GM21619 (cell line): ENCODE data around the gene PDCD7.
"Not testable (repeated sequence)": the region's sequence is repeated elsewhere in the genome, so short reads cannot be mapped to it uniquely, and the experiment has no call there.

Experiments used
- ATAC-seq: cut with Tn5 transposase; IDR thresholded peaks from one replicate; pipeline ENCODE4 v1.9.1; 2021; ENCODE audit not compliant: unreplicated experiment

The PDCD7 gene

GRCh38 chr15:65132878-65133547 lies 595 bp downstream of the PDCD7 start:
- ATAC-seq = peak; percentile 35

- no peak for ATAC-seq
These were observed 2.7 kb downstream of the PDCD7 start for GRCh38 chr15:65130941-65131340.

- no peak for ATAC-seq
These were observed 18.1 kb downstream of the PDCD7 start for GRCh38 chr15:65115542-65115941.

GRCh38 chr15:65115086-65115485 lies 18.5 kb downstream of the PDCD7 start, which contains the start of gene UBAP1L:
UBAP1L (minus strand) TSS chr15:65115200; CDS start chr15:65106215, 8,985 bp downstream.
- no peak for ATAC-seq

- no peak for ATAC-seq
These were observed 22.8 kb downstream of the PDCD7 start for GRCh38 chr15:65110676-65111292.

- no peak for ATAC-seq
These were observed 27.5 kb downstream of the PDCD7 start for GRCh38 chr15:65106011-65106590.

- no peak for ATAC-seq
These were observed 28.6 kb downstream of the PDCD7 start for GRCh38 chr15:65105038-65105437.

- ATAC-seq = no peak
These were observed 30.7 kb downstream of the PDCD7 start for GRCh38 chr15:65102912-65103311.

GRCh38 chr15:65101891-65102708 lies 31.5 kb downstream of the PDCD7 start:
- ATAC-seq = no peak

- no peak for ATAC-seq
These were observed 32.2 kb downstream of the PDCD7 start for GRCh38 chr15:65101411-65101890.

GRCh38 chr15:65100442-65100841 lies 33.2 kb downstream of the PDCD7 start:
- ATAC-seq = no peak

GRCh38 chr15:65099801-65100200 lies 33.8 kb downstream of the PDCD7 start:
- ATAC-seq = not testable (repeated sequence)

- ATAC-seq = no peak
These were observed 34.3 kb downstream of the PDCD7 start for GRCh38 chr15:65099336-65099735.

- no peak for ATAC-seq
These were observed 35.9 kb downstream of the PDCD7 start for GRCh38 chr15:65097651-65098263.

- no peak for ATAC-seq
These were observed 36.9 kb downstream of the PDCD7 start for GRCh38 chr15:65096481-65097385.

- ATAC-seq = no peak
These were observed 37.9 kb downstream of the PDCD7 start for GRCh38 chr15:65095747-65096104.

GRCh38 chr15:65095011-65095746 lies 38.4 kb downstream of the PDCD7 start:
- ATAC-seq = no peak

GRCh38 chr15:65094294-65094995 lies 39.2 kb downstream of the PDCD7 start:
- ATAC-seq = no peak

- not testable (repeated sequence) for ATAC-seq
These were observed 39.8 kb downstream of the PDCD7 start for GRCh38 chr15:65093793-65094170.
